Stimulated activated CD8-positive, alpha-beta memory T cell treated with anti-CD3 and anti-CD28 coated beads, Interleukin-7, amount 100 ng/mL, for 24 hours (primary cell): Measurements from ENCODE around the gene GCNT1.

Experiments used
- DNase-seq: peaks from one replicate; pipeline ENCODE4 v3.0.0-alpha.2; 2020; ENCODE audit warnings: low read depth

GCNT1 gene

GRCh38 chr9:76539180-76539579 lies 80.2 kb downstream of the GCNT1 start:
- no peak for DNase-seq

GRCh38 chr9:76542360-76542759 lies 83.4 kb downstream of the GCNT1 start:
- DNase-seq = no peak

- DNase-seq = no peak
Measured at GRCh38 chr9:76545191-76545590, 86.2 kb downstream of the GCNT1 start.

GRCh38 chr9:76552181-76552580 lies 93.2 kb downstream of the GCNT1 start:
- DNase-seq = no peak

GRCh38 chr9:76552751-76553455 lies 93.9 kb downstream of the GCNT1 start:
- no peak for DNase-seq

- DNase-seq = no peak
Measured at GRCh38 chr9:76553680-76554079, 94.7 kb downstream of the GCNT1 start.
